ENCODE measurements around the gene IVD.

- TF ChIP-seq CTCF (IDR thresholded peaks at IDR 0.05), result no peak
- TF ChIP-seq EZH2phosphoT487 (IDR thresholded peaks at IDR 0.05), result no peak
- peak; percentile 65 for TF ChIP-seq EZH2 (IDR thresholded peaks at IDR 0.05)
Measured at GRCh38 chr15:40435710-40436089, 30.1 kb downstream of the IVD start.
